GM12873 (cell line): ENCODE measurements around the gene DNAJA2.

Experiments
- TF ChIP-seq, protein P1 (sequence below): IDR thresholded peaks from 2 replicates; pipeline ENCODE4 v1.5.1; 2012; ENCODE audit warnings: low read depth, mild to moderate bottlenecking, moderate library complexity, low read length, control low read depth; ENCODE audit not compliant: insufficient read depth; ENCODE audit errors: missing control alignments

Gene DNAJA2

DNA sequence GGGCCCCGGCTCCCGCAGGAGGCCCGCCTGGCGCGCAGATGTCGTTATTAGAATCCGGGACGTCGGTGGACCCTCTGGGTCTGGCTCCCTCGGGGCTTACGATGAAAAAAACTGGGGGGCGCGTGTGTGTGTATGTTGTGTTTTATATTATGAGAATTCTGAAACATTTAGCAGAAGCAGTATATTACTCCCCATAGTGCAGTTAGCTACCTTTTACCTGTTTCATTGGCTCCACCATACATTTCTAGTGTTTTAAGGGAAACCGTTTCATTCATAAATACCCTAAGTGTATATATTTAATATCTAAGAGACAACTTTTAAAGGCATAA, 486 bp upstream of the DNAJA2 start:
- TF ChIP-seq, protein P1, sequence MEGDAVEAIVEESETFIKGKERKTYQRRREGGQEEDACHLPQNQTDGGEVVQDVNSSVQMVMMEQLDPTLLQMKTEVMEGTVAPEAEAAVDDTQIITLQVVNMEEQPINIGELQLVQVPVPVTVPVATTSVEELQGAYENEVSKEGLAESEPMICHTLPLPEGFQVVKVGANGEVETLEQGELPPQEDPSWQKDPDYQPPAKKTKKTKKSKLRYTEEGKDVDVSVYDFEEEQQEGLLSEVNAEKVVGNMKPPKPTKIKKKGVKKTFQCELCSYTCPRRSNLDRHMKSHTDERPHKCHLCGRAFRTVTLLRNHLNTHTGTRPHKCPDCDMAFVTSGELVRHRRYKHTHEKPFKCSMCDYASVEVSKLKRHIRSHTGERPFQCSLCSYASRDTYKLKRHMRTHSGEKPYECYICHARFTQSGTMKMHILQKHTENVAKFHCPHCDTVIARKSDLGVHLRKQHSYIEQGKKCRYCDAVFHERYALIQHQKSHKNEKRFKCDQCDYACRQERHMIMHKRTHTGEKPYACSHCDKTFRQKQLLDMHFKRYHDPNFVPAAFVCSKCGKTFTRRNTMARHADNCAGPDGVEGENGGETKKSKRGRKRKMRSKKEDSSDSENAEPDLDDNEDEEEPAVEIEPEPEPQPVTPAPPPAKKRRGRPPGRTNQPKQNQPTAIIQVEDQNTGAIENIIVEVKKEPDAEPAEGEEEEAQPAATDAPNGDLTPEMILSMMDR, result no peak

DNA sequence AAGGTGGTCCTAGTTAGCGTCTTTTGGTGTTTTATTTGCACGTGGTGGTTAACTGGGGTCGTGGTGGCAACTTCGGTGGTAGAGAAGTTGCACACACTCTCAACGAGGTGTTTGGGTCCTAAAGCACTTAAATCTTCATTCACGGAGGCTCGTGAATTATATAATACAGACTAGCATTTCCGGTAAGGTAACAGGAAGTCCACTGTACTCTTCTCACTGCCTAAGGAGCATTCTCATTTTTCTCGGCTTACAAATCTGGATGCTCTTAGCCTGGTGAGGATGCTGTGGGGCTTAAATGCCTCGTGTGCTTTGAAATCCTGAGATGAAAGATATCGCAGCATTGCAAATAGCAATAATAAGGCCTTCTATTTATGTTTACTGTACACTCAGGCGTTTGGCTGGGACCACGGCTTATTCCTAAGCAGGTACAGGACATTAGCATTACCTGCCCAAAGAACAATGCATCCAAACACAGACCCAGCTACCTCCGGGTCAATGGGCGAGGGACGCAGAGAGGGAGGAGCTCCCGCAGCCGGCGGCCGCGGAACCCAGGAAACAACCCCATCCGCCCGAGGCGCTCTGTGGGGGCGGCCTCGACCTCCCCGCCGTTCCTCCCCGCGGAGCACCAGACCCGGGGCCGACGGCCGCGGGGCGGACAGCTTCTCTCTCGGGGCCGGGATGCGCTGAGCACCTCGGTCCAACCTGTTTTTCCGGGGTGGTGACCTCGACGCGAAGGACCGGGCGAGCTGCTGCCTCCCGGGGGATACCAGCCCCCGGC, 856 bp downstream of the DNAJA2 start:
- TF ChIP-seq, protein P1, result no peak

DNA sequence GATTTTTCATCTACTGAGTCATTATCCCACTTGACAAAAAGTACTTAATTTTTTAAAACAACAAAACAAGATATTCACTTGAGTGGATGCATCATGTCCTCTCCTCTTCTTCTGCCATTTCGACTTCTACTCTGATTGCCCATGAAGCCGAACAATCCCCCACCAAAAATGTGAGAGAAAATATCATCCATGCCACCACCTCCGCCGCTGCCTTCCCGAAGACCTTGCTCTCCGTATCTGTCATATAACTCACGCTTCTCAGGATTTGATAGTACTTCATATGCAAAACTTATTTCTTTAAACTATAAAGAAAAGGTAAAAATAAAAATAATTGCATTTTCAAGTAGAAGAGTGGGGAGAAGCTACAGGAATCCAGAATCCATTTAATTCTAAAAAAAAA, 2.2 kb downstream of the DNAJA2 start:
- TF ChIP-seq, protein P1, result no peak

DNA sequence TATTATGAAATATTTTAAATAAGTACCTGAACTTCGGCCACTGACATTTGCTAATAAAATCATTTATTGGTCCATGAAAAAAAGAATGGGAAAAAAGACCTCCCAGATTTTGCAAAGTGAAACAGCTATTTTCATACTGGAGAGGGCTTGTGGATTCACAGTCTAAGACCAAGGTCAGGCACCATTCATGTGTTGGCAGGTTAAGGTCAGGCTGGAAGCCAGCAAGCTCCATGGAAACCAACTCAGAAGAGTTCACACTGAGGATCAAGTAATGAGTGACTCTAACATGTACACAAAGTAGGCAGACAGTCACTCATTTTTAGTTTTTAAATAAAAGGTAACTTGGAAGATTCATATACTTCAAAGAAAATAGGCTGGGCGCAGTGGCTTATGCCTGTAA, 3.4 kb downstream of the DNAJA2 start:
- TF ChIP-seq, protein P1, result no peak

DNA sequence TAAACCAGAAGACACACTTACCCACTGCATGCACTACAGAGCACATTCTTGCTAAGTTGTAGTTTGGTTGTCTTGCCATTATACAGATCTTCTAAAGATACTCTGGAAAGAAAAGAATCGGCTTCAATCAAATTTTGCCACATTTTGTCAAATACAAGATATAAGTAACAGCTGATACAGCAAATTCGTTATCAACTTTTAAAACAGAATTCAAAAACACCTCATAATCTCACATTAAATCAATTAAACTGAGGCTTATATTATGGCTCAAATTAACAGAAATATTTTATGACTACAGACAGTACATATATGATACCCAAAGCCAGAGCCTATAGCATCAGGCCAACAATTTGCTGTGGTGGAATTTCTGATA, 5.4 kb downstream of the DNAJA2 start:
- TF ChIP-seq, protein P1, result no peak

DNA sequence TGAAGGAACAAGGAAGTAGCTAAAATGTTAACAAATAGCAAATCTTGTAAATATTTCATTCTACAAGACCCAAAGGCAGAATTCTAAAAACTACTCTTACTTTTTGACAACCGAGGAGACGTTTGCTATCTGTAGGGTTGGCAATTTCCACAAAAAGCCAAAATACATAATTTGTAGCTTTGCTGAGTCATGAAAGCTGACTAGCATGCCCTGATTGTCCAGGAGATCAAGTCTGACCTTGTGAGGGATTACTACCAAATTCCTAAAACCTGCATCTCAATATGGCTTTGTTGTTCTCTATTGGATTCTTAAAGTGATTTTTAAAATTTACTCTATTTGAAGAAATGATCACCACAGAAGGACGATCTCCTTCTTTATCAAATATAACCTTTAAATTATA, 10.8 kb downstream of the DNAJA2 start:
- TF ChIP-seq, protein P1, result no peak

DNA sequence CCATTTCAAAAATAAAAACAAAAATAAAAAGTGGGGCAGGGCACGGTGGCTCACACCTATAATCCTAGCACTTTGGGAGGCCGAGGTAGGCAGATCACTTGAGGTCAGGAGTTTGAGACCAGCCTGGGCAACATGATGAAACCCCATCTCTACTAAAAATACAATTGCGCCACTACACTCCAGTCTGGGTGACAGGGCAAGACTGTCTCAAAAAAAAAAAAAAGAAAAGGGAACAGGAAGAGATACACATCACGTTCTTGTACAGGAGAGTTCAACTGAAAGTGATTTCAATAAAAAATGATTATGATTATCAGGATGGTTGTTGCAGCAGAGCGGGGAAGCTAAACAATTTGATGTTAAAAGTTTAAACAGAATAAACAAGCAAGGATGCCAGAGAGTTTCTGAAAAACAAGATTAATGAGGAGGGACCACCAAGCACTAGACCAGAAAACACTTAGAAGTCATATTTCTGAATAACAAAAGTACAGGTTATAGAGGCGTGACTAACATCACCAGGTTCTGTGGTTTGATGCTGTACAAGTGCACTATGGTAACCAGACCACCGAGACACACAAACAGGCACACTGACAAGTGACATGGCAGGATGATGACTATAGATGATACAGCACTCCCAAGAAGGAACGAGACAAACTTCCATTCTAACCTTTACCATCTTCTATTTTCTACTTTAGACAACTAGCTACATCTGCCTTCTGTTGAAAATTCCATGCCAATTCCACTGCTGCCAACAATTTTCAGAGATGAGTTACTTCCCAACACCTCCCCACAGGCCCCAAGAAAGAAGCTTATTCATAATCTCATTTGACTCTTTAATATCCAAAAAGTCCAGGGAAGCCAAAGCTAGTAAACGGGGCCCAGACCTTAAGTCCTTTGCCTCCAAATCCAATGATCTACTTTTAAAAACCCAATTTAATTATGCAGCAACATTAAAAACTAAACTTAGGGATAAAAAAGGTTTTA, 11.8 kb downstream of the DNAJA2 start:
- TF ChIP-seq, protein P1, result no peak
